GM23338 (cell line): Measurements from ENCODE around the gene NSUN4. TPM values are rescaled to one million over a fixed set of nuclear protein-coding genes. Genes with fewer than 3 reads are reported as not detected.

ENCODE experiments used
- ATAC-seq: fragments of 200-7000 bp; cut with Tn5 transposase; 3 replicates; pipeline ENCODE4 v1.9.1; 2020
- DNase-seq: peaks from one replicate; pipeline ENCODE4 v3.0.0-alpha.2; 2015; ENCODE audit warnings: low spot score
- H2AFZ ChIP-seq: fragments of 200-600 bp; sonication (generic); 2 replicates; pipeline ENCODE4 v1.8.0; 2016; ENCODE audit warnings: antibody characterized with exemption, mild to moderate bottlenecking, moderate library complexity
- H3F3A ChIP-seq: fragments of 200-600 bp; sonication (generic); replicated peaks from 2 replicates; pipeline ENCODE4 v1.8.0; 2017; ENCODE audit warnings: antibody characterized with exemption, mixed run types, low read depth
- H3K27ac ChIP-seq: fragments of 200-600 bp; sonication (generic); 2 replicates; pipeline ENCODE4 v1.6.1; 2016; ENCODE audit warnings: low read depth
- H3K27me3 ChIP-seq: fragments of 200-600 bp; sonication (generic); 2 replicates; pipeline ENCODE4 v1.8.0; 2016; ENCODE audit warnings: mild to moderate bottlenecking, mixed run types, moderate library complexity; ENCODE audit not compliant: insufficient read depth
- H3K36me3 ChIP-seq: fragments of 200-600 bp; sonication (generic); 2 replicates; pipeline ENCODE4 v1.8.0; 2016; ENCODE audit warnings: mild to moderate bottlenecking; ENCODE audit not compliant: insufficient read depth
- H3K4me1 ChIP-seq: fragments of 200-600 bp; sonication (generic); 2 replicates; pipeline ENCODE4 v1.8.0; 2016; ENCODE audit warnings: mild to moderate bottlenecking, moderate library complexity; ENCODE audit not compliant: insufficient read depth
- H3K4me2 ChIP-seq: fragments of 200-600 bp; sonication (generic); 2 replicates; pipeline ENCODE4 v1.7.1; 2017; ENCODE audit warnings: mixed run types
- H3K4me3 ChIP-seq: fragments of 200-600 bp; sonication (generic); 2 replicates; pipeline ENCODE4 v1.6.1; 2016; ENCODE audit warnings: mixed run types
- H3K79me2 ChIP-seq: fragments of 200-600 bp; sonication (generic); replicated peaks from 2 replicates; pipeline ENCODE4 v1.8.0; 2017; ENCODE audit warnings: mild to moderate bottlenecking; ENCODE audit not compliant: insufficient read depth
- H3K9me2 ChIP-seq: fragments of 200-600 bp; sonication (generic); 2 replicates; pipeline ENCODE4 v1.8.0; 2017; ENCODE audit not compliant: insufficient read depth
- H4K20me1 ChIP-seq: fragments of 200-600 bp; sonication (generic); replicated peaks from 2 replicates; pipeline ENCODE4 v1.8.0; 2017; ENCODE audit warnings: mild to moderate bottlenecking; ENCODE audit not compliant: insufficient read depth
- H3K27ac Mint-ChIP-seq: 2 replicates; pipeline ENCODE4 v1.8.0; 2020; ENCODE audit warnings: inconsistent platforms, mild to moderate bottlenecking, moderate library complexity, mixed read lengths
- H3K27me3 Mint-ChIP-seq: 3 replicates; pipeline ENCODE4 v1.8.0; 2022; ENCODE audit warnings: low read depth, mild to moderate bottlenecking, moderate library complexity, mixed read lengths, inconsistent platforms; ENCODE audit not compliant: insufficient read depth, poor library complexity
- H3K36me3 Mint-ChIP-seq: 3 replicates; pipeline ENCODE4 v1.8.0; 2021; ENCODE audit warnings: low read depth, mild to moderate bottlenecking, inconsistent platforms, moderate library complexity, mixed read lengths
- H3K4me1 Mint-ChIP-seq: 3 replicates; pipeline ENCODE4 v1.8.0; 2020; ENCODE audit warnings: mild to moderate bottlenecking, inconsistent platforms, mixed read lengths
- H3K4me3 Mint-ChIP-seq: 3 replicates; pipeline ENCODE4 v1.8.0; 2021; ENCODE audit warnings: moderate library complexity, mild to moderate bottlenecking, inconsistent platforms, mixed read lengths
- H3K9me3 Mint-ChIP-seq: 3 replicates; pipeline ENCODE4 v1.8.0; 2020; ENCODE audit warnings: moderate library complexity, mild to moderate bottlenecking, inconsistent platforms, mixed read lengths
- EZH2 ChIP-seq: fragments of 200-600 bp; sonication (generic); IDR thresholded peaks from one replicate; pipeline ENCODE4 v1.8.0; 2017; ENCODE audit warnings: antibody characterized with exemption, mild to moderate bottlenecking, low read depth; ENCODE audit not compliant: unreplicated experiment
- EZH2phosphoT487 ChIP-seq: fragments of 200-600 bp; sonication (generic); IDR thresholded peaks from one replicate; pipeline ENCODE4 v1.8.1; 2018; ENCODE audit warnings: antibody characterized with exemption; ENCODE audit not compliant: unreplicated experiment
- JUNB ChIP-seq: IDR thresholded peaks from one replicate; pipeline ENCODE4 v1.6.1; 2016; ENCODE audit warnings: antibody characterized with exemption; ENCODE audit not compliant: unreplicated experiment
- NANOG ChIP-seq: IDR thresholded peaks from 2 replicates; pipeline ENCODE4 v1.6.1; 2016; ENCODE audit warnings: antibody characterized with exemption, borderline replicate concordance
- POLR2AphosphoS5 ChIP-seq: IDR thresholded peaks from 2 replicates; pipeline ENCODE4 v1.6.1; 2016; ENCODE audit warnings: antibody characterized with exemption, low read depth
- REST ChIP-seq: IDR thresholded peaks from one replicate; pipeline ENCODE4 v1.6.1; 2018; ENCODE audit warnings: antibody characterized with exemption; ENCODE audit not compliant: unreplicated experiment
- STAT1 ChIP-seq: IDR thresholded peaks from one replicate; pipeline ENCODE4 v1.6.1; 2016; ENCODE audit warnings: antibody characterized with exemption; ENCODE audit not compliant: unreplicated experiment
- polyA plus RNA-seq: library from polyadenylated mRNA; unstranded; fragments of >200 nt; fragmentation: Nextera tagmentation; extraction: Ambion mirVana; gene quantifications from 2 replicates; pipeline ENCODE4 v1.2.1, GENCODE V29; 2016
- total RNA-seq: library from RNA; depleted of rRNA; stranded (reverse); fragments of >200 nt; shearing (Covaris generic); gene quantifications from 2 replicates; pipeline ENCODE4 v1.2.3, GENCODE V29; 2014
- TF ChIP-seq, protein P1 (sequence below): IDR thresholded peaks from 2 replicates; pipeline ENCODE4 v1.6.1; 2016; ENCODE audit warnings: antibody characterized with exemption
- TF ChIP-seq, protein P2 (sequence below), 2 experiments: fragments of 200-600 bp in 1 of 2; sonication (generic) in 1 of 2; conservative IDR thresholded peaks; 2 replicates each; pipeline versions ENCODE4 v1.5.1 to v1.6.1; 2016 to 2017; ENCODE audit warnings: antibody characterized with exemption in 2 of 2, low read depth in 2 of 2, mild to moderate bottlenecking in 2 of 2, moderate library complexity in 1 of 2

Gene NSUN4
- total and polyA plus RNA-seq, 2 experiments from 2014 or later, result 8.9 to 11.6 TPM

- TF ChIP-seq POLR2AphosphoS5 (no peak), STAT1 (no peak), JUNB (no peak), EZH2 (no peak), REST (no peak), NANOG (no peak)
- TF ChIP-seq, protein P1, sequence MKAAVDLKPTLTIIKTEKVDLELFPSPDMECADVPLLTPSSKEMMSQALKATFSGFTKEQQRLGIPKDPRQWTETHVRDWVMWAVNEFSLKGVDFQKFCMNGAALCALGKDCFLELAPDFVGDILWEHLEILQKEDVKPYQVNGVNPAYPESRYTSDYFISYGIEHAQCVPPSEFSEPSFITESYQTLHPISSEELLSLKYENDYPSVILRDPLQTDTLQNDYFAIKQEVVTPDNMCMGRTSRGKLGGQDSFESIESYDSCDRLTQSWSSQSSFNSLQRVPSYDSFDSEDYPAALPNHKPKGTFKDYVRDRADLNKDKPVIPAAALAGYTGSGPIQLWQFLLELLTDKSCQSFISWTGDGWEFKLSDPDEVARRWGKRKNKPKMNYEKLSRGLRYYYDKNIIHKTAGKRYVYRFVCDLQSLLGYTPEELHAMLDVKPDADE, result no peak
- TF ChIP-seq, protein P2, sequence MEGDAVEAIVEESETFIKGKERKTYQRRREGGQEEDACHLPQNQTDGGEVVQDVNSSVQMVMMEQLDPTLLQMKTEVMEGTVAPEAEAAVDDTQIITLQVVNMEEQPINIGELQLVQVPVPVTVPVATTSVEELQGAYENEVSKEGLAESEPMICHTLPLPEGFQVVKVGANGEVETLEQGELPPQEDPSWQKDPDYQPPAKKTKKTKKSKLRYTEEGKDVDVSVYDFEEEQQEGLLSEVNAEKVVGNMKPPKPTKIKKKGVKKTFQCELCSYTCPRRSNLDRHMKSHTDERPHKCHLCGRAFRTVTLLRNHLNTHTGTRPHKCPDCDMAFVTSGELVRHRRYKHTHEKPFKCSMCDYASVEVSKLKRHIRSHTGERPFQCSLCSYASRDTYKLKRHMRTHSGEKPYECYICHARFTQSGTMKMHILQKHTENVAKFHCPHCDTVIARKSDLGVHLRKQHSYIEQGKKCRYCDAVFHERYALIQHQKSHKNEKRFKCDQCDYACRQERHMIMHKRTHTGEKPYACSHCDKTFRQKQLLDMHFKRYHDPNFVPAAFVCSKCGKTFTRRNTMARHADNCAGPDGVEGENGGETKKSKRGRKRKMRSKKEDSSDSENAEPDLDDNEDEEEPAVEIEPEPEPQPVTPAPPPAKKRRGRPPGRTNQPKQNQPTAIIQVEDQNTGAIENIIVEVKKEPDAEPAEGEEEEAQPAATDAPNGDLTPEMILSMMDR (conservative IDR thresholded peaks at IDR 0.05; ENCODE audit: low read depth in 2 of 2), result no peak
These were observed 21.6 kb downstream of the NSUN4 start (continued) for GRCh38 chr1:46362158-46362557.

DNA sequence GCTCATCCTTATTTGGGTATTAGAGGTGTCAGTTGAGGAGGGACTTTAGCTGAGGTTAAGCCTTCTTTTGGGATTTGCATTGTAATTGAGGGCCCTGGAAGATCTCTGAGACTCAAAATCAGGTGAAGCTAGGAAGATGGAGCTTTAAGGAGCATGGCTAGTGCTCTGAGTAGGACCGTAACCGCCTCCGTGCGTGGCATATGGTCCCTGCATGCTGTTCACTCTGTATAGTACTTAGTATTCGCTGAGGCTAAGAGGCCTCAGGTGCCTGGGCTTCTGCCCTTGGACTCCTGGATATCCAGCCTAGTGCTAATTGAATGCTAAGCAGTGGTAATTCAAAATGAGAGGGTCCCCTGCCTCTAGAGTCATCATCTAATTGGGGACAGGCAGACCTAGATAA, 22.5 kb downstream of the NSUN4 start:
- Histone ChIP-seq H2AFZ (no peak overlapping the region), H3K27me3 (no peaks in the 10 kb centered on the region), H3K4me2 (no peak overlapping the region), H3F3A (peaks cover 3% of the 10 kb centered on the region; the same call in 1 of the 2 replicates), H3K79me2 (no peaks in the 10 kb centered on the region), H3K4me1 (no peaks in the 10 kb centered on the region), H3K36me3 (peaks cover 17% of the 10 kb centered on the region), H3K9me2 (no peaks in the 10 kb centered on the region), H4K20me1 (no peaks in the 10 kb centered on the region; the same call in 1 of the 2 replicates), H3K27ac (no peak overlapping the region), H3K4me3 (no peak overlapping the region)
- no peaks in the 10 kb centered on the region for H3K4me1 Mint-ChIP-seq
- H3K27ac Mint-ChIP-seq, result no peak overlapping the region
- DNase-seq (no peak), ATAC-seq (no peak)
- H3K9me3 Mint-ChIP-seq, result no peaks in the 10 kb centered on the region
- TF ChIP-seq EZH2 (no peak), STAT1 (no peak), EZH2phosphoT487 (no peak)
- TF ChIP-seq, protein P1, result no peak
- H3K36me3 Mint-ChIP-seq, result peaks cover 50% of the 10 kb centered on the region
- H3K4me3 Mint-ChIP-seq, result no peak overlapping the region
- peaks cover 1% of the 10 kb centered on the region for H3K27me3 Mint-ChIP-seq
